Mucosa of descending colon (tissue), 3 donors: Measurements from ENCODE around the gene DENR. TPM values are rescaled to one million over a fixed set of nuclear protein-coding genes. Genes with fewer than 3 reads are reported as not detected.

Source experiments
- ATAC-seq: fragments of 200-7000 bp; cut with Tn5 transposase; one replicate; pipeline ENCODE4 v1.9.1; 2020; ENCODE audit warnings: mild to moderate bottlenecking, moderate library complexity
- DNase-seq, 3 donors: peaks; one replicate each; pipeline ENCODE4 v3.0.0-alpha.2; 2020
- H3K36me3 ChIP-seq: fragments of 200-600 bp; one replicate; pipeline ENCODE4 v1.8.0; 2021; ENCODE audit warnings: low read depth, mild to moderate bottlenecking
- H3K4me1 ChIP-seq: fragments of 200-600 bp; one replicate; pipeline ENCODE4 v1.8.0; 2021; ENCODE audit warnings: low read depth, mild to moderate bottlenecking
- H3K4me3 ChIP-seq: fragments of 200-600 bp; one replicate; pipeline ENCODE4 v1.8.0; 2021; ENCODE audit warnings: mild to moderate bottlenecking
- H3K9me3 ChIP-seq: fragments of 200-600 bp; one replicate; pipeline ENCODE4 v1.8.0; 2021; ENCODE audit warnings: mild to moderate bottlenecking
- intact Hi-C, 2 donors: fragments of 100-400 bp; cut with DNase I in 1 of 2; cut with micrococcal nuclease in 1 of 2; formaldehyde crosslinking; loops; one replicate each; pipeline versions ENCODE4 v1.11.0 to v1.11.1; 2022; cut with DNase I, micrococcal nuclease
- total RNA-seq, 3 donors: library from RNA; stranded (reverse); fragmentation: NEBNext Ultra II Directional in 2 of 3; extraction: Animal tissue kit (Norgen Biotek cat#: 25700) in 2 of 3; gene quantifications; one replicate each; pipeline versions ENCODE4 v1.2.1 to v1.2.4, GENCODE V29; 2021 to 2023
- TF ChIP-seq, protein P1 (sequence below): fragments of 200-600 bp; IDR thresholded peaks from one replicate; pipeline ENCODE4 v1.8.0; 2022; ENCODE audit warnings: antibody characterized with exemption, mild to moderate bottlenecking
- donor health status: DM: no; HTN: no; CAD: no; lungs with moderate emphysema.
- donor health status: DM: no; HTN: no; CAD: no.
- donor health status: DM: no; HTN: yes; CAD: no.

The DENR gene
- total RNA-seq, 3 donors from 2014 or later, result 30.9 to 40.3 (median 33.2) TPM

GRCh38 chr12:122721057-122721545, 31.5 kb upstream of the DENR start:
- Histone ChIP-seq H3K9me3 (no peaks in the 10 kb centered on the region), H3K4me1 (no peaks in the 10 kb centered on the region), H3K36me3 (no peaks in the 10 kb centered on the region), H3K4me3 (no peak overlapping the region)
- ATAC-seq (no peak), DNase-seq (no peak)
- intact Hi-C loops, result no loop called here
- TF ChIP-seq, protein P1, sequence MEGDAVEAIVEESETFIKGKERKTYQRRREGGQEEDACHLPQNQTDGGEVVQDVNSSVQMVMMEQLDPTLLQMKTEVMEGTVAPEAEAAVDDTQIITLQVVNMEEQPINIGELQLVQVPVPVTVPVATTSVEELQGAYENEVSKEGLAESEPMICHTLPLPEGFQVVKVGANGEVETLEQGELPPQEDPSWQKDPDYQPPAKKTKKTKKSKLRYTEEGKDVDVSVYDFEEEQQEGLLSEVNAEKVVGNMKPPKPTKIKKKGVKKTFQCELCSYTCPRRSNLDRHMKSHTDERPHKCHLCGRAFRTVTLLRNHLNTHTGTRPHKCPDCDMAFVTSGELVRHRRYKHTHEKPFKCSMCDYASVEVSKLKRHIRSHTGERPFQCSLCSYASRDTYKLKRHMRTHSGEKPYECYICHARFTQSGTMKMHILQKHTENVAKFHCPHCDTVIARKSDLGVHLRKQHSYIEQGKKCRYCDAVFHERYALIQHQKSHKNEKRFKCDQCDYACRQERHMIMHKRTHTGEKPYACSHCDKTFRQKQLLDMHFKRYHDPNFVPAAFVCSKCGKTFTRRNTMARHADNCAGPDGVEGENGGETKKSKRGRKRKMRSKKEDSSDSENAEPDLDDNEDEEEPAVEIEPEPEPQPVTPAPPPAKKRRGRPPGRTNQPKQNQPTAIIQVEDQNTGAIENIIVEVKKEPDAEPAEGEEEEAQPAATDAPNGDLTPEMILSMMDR, result no peak

GRCh38 chr12:122722387-122722786, 30.2 kb upstream of the DENR start:
- ATAC-seq, result no peak
- no peak for DNase-seq
- TF ChIP-seq, protein P1, result no peak
- intact Hi-C loops, result no loop called here
- Histone ChIP-seq H3K9me3 (no peaks in the 10 kb centered on the region), H3K36me3 (no peaks in the 10 kb centered on the region), H3K4me1 (no peaks in the 10 kb centered on the region), H3K4me3 (no peak overlapping the region)

DNA sequence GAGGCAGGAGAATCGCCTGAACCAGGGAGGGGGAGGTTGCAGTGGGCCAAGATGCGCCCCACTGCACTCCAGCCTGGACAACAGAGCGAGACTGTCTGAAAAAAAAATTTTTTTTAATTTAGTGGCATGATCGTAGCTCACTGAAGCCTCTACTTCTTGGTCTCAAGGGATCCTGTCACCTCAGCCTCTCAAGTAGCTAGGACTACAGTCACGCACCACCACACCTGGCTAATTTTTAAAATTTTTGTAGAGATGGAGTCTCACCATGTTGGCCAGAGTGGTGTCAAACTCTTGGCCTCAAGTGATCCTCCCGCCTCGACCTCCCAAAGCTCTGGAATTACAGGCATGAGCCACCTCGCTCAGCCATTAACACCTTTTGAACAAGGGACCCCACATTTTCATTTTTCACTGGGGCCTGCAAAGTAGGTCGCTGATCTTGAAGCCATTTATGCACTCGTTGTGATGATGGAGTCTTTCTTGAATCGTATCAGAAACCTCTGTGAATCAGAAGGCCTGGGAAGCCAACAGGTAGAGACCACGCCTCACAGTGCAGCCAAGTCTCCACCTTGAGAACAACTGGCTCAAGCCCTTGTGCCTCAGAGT, 27.9 kb upstream of the DENR start:
- no peak for ATAC-seq
- TF ChIP-seq, protein P1, result no peak
- no peak for DNase-seq
- intact Hi-C loops, result no loop called here
- Histone ChIP-seq H3K9me3 (no peaks in the 10 kb centered on the region), H3K4me3 (no peak overlapping the region), H3K4me1 (no peaks in the 10 kb centered on the region), H3K36me3 (no peaks in the 10 kb centered on the region)

DNA sequence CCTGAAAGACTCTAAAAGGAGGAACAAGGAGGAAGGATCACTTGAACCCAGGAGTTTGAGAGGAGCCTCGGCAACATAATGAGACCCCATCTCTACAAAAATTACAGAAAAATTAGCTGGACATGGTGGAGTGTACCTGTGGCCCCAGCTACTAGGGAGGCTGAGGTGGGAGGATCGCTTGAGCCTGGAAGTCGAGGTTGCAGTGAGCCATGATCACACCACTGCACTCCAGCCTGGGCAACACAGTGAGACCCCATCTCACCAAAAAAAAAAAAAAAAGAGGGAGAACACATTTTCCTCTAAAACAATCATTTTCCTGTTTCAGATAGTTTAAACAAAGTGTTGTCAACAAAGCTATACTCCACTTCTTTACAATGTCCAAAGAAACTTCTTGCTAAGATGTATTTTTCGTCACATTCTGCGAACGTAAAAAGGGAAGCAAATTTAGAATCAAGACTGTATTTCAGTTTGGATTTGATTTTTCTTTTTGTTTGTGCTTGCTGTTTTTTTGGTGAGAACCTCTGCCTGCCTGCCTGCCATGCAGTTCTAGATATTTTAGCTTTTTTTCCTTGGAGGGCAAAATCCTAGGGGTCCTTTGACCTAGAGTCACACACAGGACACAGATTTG, 27.1 kb upstream of the DENR start:
- ATAC-seq, result no peak
- Histone ChIP-seq H3K9me3 (no peaks in the 10 kb centered on the region), H3K4me1 (no peaks in the 10 kb centered on the region), H3K36me3 (no peaks in the 10 kb centered on the region), H3K4me3 (no peak overlapping the region)
- TF ChIP-seq, protein P1, result no peak
- DNase-seq, result no peak
- intact Hi-C loops, result no loop called here

- DNase-seq (no peak), ATAC-seq (no peak)
- Histone ChIP-seq H3K9me3 (no peaks in the 10 kb centered on the region), H3K4me3 (no peak overlapping the region), H3K4me1 (no peaks in the 10 kb centered on the region), H3K36me3 (no peaks in the 10 kb centered on the region)
- TF ChIP-seq, protein P1, result no peak
- intact Hi-C loops, result no loop called here
Observed at GRCh38 chr12:122726080-122726558, 26.5 kb upstream of the DENR start.
